HepG2 (cell line): ENCODE results near the gene NNMT. TPM values are rescaled to one million over a fixed set of nuclear protein-coding genes. Genes with fewer than 3 reads are reported as not detected.

Source experiments
- ATAC-seq: fragments of 200-7000 bp; cut with Tn5 transposase; 3 replicates; pipeline ENCODE4 v1.9.1; 2020; ENCODE audit warnings: mild to moderate bottlenecking, moderate library complexity
- BruUV-seq: library from RNA; stranded (reverse); fragments of 400-500 nt; replicated peaks from 2 replicates; lab custom pipeline; 2021; lab: Mats Ljungman, UMichigan
- CTCF ChIA-PET: fragments of 300-600 bp; formaldehyde crosslinking; extraction: SDS; loops from one replicate; lab custom pipeline; 2021; ENCODE audit warnings: low total read pairs, inconsistent platforms, low intra/inter-chr PET ratio; lab: Yijun Ruan, JAX
- POLR2A ChIA-PET: fragments of 350-600 bp; sonication (Branson Sonifier 250); formaldehyde crosslinking; loops from one replicate; lab custom pipeline; 2020; ENCODE audit warnings: antibody characterized with exemption, inconsistent platforms; lab: Yijun Ruan, JAX
- DNase-seq: peaks from one replicate; pipeline ENCODE4 v3.0.0-alpha.2; 2015; ENCODE audit warnings: low spot score
- FAIRE-seq: peaks from 3 replicates; lab custom pipeline; 2011; peaks lifted over from hg19 to GRCh38; lab: Jason Lieb, UNC
- H2AFZ ChIP-seq: one replicate; pipeline ENCODE4 v1.6.1; 2011; ENCODE audit warnings: low read length, inconsistent platforms
- H3K27ac ChIP-seq: fragments of 300-600 bp; 3 replicates; pipeline ENCODE4 v1.8.0; 2011; ENCODE audit warnings: mixed run types, mild to moderate bottlenecking, mixed read lengths, low read length, inconsistent platforms; ENCODE audit not compliant: insufficient read depth; ENCODE audit errors: extremely low read length
- H3K27me3 ChIP-seq, 2 experiments: fragments of 200-600 bp in 1 of 2; 2 replicates in 1 of 2; 3 replicates in 1 of 2; pipeline versions ENCODE4 v1.6.0 to v1.8.0; 2011; ENCODE audit warnings: low read length in 2 of 2, mild to moderate bottlenecking in 2 of 2, moderate library complexity in 2 of 2, inconsistent platforms in 1 of 2; ENCODE audit not compliant: insufficient read depth in 2 of 2, control insufficient read depth in 1 of 2
- H3K36me3 ChIP-seq, 2 experiments: fragments of 200-600 bp in 1 of 2; replicated peaks in 1 of 2; 2 replicates in 1 of 2; 3 replicates in 1 of 2; pipeline versions ENCODE4 v1.5.1 to v1.8.0; 2011; ENCODE audit warnings: low read length in 2 of 2, inconsistent platforms in 1 of 2; ENCODE audit not compliant: insufficient read depth in 2 of 2, control insufficient read depth in 1 of 2
- H3K4me1 ChIP-seq: 2 replicates; pipeline ENCODE4 v1.5.1; 2012; ENCODE audit warnings: low read length, inconsistent platforms; ENCODE audit not compliant: insufficient read depth
- H3K4me2 ChIP-seq: 2 replicates; pipeline ENCODE4 v1.6.0; 2011; ENCODE audit warnings: low read depth, low read length, inconsistent platforms
- H3K4me3 ChIP-seq, 3 experiments: fragments of 200-600 bp in 1 of 3; sonication (generic), shearing (Covaris generic) in 1 of 3; replicated peaks in 1 of 3; 2 replicates each; pipeline ENCODE4 v1.5.1; 2011 to 2016; ENCODE audit warnings: low read length in 3 of 3, inconsistent platforms in 2 of 3, low read depth in 2 of 3, mild to moderate bottlenecking in 2 of 3, control low read depth in 1 of 3, mixed read lengths in 1 of 3; ENCODE audit not compliant: insufficient read depth in 1 of 3
- H3K79me2 ChIP-seq: one replicate; pipeline ENCODE4 v1.6.1; 2011; ENCODE audit warnings: low read length, inconsistent platforms; ENCODE audit not compliant: insufficient read depth
- H3K9ac ChIP-seq: 2 replicates; pipeline ENCODE4 v1.6.0; 2011; ENCODE audit warnings: mild to moderate bottlenecking, low read depth, low read length, inconsistent platforms; ENCODE audit not compliant: insufficient read depth
- H3K9me3 ChIP-seq: 2 replicates; pipeline ENCODE4 v1.5.1; 2012; ENCODE audit warnings: mild to moderate bottlenecking, low read length
- H4K20me1 ChIP-seq: 2 replicates; pipeline ENCODE4 v1.6.0; 2011; ENCODE audit warnings: inconsistent platforms, mild to moderate bottlenecking, low read length, moderate library complexity; ENCODE audit not compliant: insufficient read depth
- EED ChIP-seq: sonication (generic); formaldehyde crosslinking; IDR thresholded peaks from 2 replicates; pipeline ENCODE4 v1.5.0; 2020; ENCODE audit warnings: mild to moderate bottlenecking, missing genetic modification reagents
- GTF2F1 ChIP-seq: fragments of 150-350 bp; IDR thresholded peaks from 2 replicates; pipeline ENCODE4 v1.6.1; 2014; ENCODE audit warnings: low read length
- HMG20B ChIP-seq: conservative IDR thresholded peaks from 2 replicates; pipeline ENCODE4 v1.6.1; 2016; ENCODE audit warnings: missing genetic modification reagents, missing compliant biosample characterization
- IKZF5 ChIP-seq: IDR thresholded peaks from 2 replicates; pipeline ENCODE4 v1.6.1; 2018; ENCODE audit warnings: missing genetic modification reagents, mild to moderate bottlenecking, missing compliant biosample characterization
- SKI ChIP-seq: fragments of 450-650 bp; IDR thresholded peaks from one replicate; pipeline ENCODE4 v1.6.1; 2018; ENCODE audit warnings: mild to moderate bottlenecking; ENCODE audit not compliant: partially characterized antibody
- ZBTB1 ChIP-seq: sonication (generic); formaldehyde crosslinking; IDR thresholded peaks from 2 replicates; pipeline ENCODE4 v1.4.0; 2020; ENCODE audit warnings: missing genetic modification reagents, borderline replicate concordance
- ZNF24 ChIP-seq: fragments of 450-650 bp; IDR thresholded peaks from 2 replicates; pipeline ENCODE4 v1.6.1; 2017; ENCODE audit warnings: antibody characterized with exemption, mild to moderate bottlenecking
- ZNF329 ChIP-seq: sonication (generic); formaldehyde crosslinking; IDR thresholded peaks from 2 replicates; pipeline ENCODE4 v1.9.0; 2021; ENCODE audit warnings: low read depth, mild to moderate bottlenecking, missing genetic modification reagents
- ZNF414 ChIP-seq: sonication (generic); formaldehyde crosslinking; IDR thresholded peaks from 2 replicates; pipeline ENCODE4 v1.5.0; 2020; ENCODE audit warnings: missing genetic modification reagents
- WGBS: methylation state at CpG from one replicate; pipeline ENCODE4 v1.1.6; 2017; ENCODE audit warnings: low lambda C conversion rate; 5-methylcytosine and 5-hydroxymethylcytosine counted together
- in situ Hi-C: cut with HindIII; loops from 2 replicates; pipeline ENCODE4 v1.10.0; 2017; ENCODE audit warnings: low pct_unique_long_range_greater_than_20kb; ENCODE audit not compliant: extremely low pct_ligation_motif_present
- intact Hi-C: fragments of 100-400 bp; cut with micrococcal nuclease; formaldehyde crosslinking; loops from one replicate; pipeline ENCODE4 v1.10.0; 2022; ENCODE audit not compliant: unreplicated experiment
- polyA plus RNA-seq, 8 experiments: library from polyadenylated mRNA; depleted of rRNA in 3 of 8; stranded (reverse) in 7 of 8; unstranded in 1 of 8; fragments of >200 nt; fragmentation: Illumina TruSeq in 4 of 8; extraction: Trizol in 4 of 8; gene quantifications; 2 replicates each; pipeline versions ENCODE4 v1.2.1 to v1.2.3, GENCODE V29; 2011 to 2016; ENCODE audit warnings: low read depth in 4 of 8, missing spikeins in 1 of 8, mixed read lengths in 1 of 8; ENCODE audit not compliant: insufficient read depth in 1 of 8
- total RNA-seq, 5 experiments: library from RNA; depleted of rRNA; stranded (reverse); fragments of >200 nt; fragmentation: Illumina TruSeq; extraction: Trizol; gene quantifications; 2 replicates each; pipeline ENCODE4 v1.2.3, GENCODE V29; 2016; ENCODE audit warnings: low read depth in 1 of 5

Gene NNMT
- total and polyA plus RNA-seq, 2 of the 13 experiments (the other 11 are each of a cell fraction or from before 2014, with no cell fraction given) = 0.13 TPM; not detected in 1

- TF ChIP-seq ZBTB1 (CRISPR knock-in tag) = no peak
- no peak for TF ChIP-seq ZNF414
- TF ChIP-seq GTF2F1 = no peak
- TF ChIP-seq HMG20B (CRISPR knock-in tag) = no peak
- no peak for TF ChIP-seq ZNF329 (CRISPR knock-in tag)
- TF ChIP-seq SKI = no peak
- H3K36me3 ChIP-seq = no peaks in the 10 kb centered on the region
- no peaks in the 10 kb centered on the region for H3K4me1 ChIP-seq
- intact Hi-C loops = no loop called here
- FAIRE-seq (no peak), ATAC-seq (no peak), DNase-seq (no peak)
- no peak overlapping the region for H2AFZ ChIP-seq
- no peak overlapping the region for H3K9ac ChIP-seq
- in situ Hi-C loops = loop anchor here (10.0 kb wide), 1 partner anchor 481 kb away; no protein-coding TSS in a partner anchor
- H4K20me1 ChIP-seq = no peaks in the 10 kb centered on the region
- no peaks in the 10 kb centered on the region for H3K9me3 ChIP-seq
- 0% methylated on average over 2 of the region's 2 CpGs for WGBS
- BruUV-seq = no TSS peak
- peaks cover 3 to 4% of the 10 kb centered on the region in 2 experiments; a peak in 3 of 5 replicates for H3K27me3 ChIP-seq
- H3K27ac ChIP-seq = no peak overlapping the region
- no peaks in the 10 kb centered on the region for H3K79me2 ChIP-seq
- ChIA-PET POLR2A (no interaction called here), CTCF (no interaction called here)
- H3K4me3 ChIP-seq = no peak overlapping the region
- H3K4me2 ChIP-seq = no peak overlapping the region
Observed at GRCh38 chr11:114284021-114284420, 12.2 kb upstream of the NNMT start.

- TF ChIP-seq IKZF5 (CRISPR knock-in tag) = no peak
- no peak for TF ChIP-seq EED (CRISPR knock-in tag)
- no peak for TF ChIP-seq ZNF24
- H3K4me2 ChIP-seq = no peak overlapping the region
- H3K9me3 ChIP-seq = no peaks in the 10 kb centered on the region
- peaks cover 3 to 4% of the 10 kb centered on the region in 2 experiments; a peak in 3 of 5 replicates for H3K27me3 ChIP-seq
- intact Hi-C loops (no loop called here), in situ Hi-C loops (loop anchor here (10.0 kb wide), 1 partner anchor 480 kb away; no protein-coding TSS in a partner anchor)
- WGBS = 14% methylated on average over 7 of the region's 7 CpGs
- ChIA-PET POLR2A (no interaction called here), CTCF (no interaction called here)
- FAIRE-seq = no peak
- H3K4me1 ChIP-seq = no peaks in the 10 kb centered on the region
- no TSS peak for BruUV-seq
- no peak overlapping the region for H3K9ac ChIP-seq
- no peaks in the 10 kb centered on the region for H3K79me2 ChIP-seq
- H2AFZ ChIP-seq = no peak overlapping the region
- H3K36me3 ChIP-seq = no peaks in the 10 kb centered on the region
- no peak overlapping the region for H3K27ac ChIP-seq
- H3K4me3 ChIP-seq = no peak overlapping the region
- no peaks in the 10 kb centered on the region for H4K20me1 ChIP-seq
- ATAC-seq = no peak
- no peak for DNase-seq
Observed at GRCh38 chr11:114284914-114285313, 11.3 kb upstream of the NNMT start.
